ENCODE data around the gene INIP.

Gene INIP

DNA sequence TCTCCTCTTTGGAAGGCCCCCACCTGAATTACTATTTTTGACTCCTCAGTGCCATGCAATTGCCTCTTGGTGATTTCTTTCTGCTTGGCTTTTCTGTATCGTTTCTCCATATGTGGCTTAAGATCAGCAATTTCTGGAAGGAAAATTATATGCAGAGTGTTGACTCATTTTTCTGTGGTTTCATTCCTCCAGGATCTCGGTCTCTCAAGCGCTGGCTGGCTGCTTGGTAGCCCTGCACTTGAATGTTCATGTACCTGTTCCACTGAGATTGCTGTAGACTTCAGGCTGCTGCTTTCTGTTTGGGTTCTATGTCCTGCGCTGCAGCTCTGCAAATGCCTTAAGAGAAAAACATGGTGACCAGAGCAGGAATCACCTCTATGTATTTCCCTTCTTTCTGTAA is 77.6 kb downstream of the INIP start:
- Histone ChIP-seq H3K36me3 (ENCODE audit: control insufficient read depth in 2 of 2, insufficient read depth in 2 of 2, low read length in 2 of 2) (no peaks in the 10 kb centered on the region), H3K27ac (ENCODE audit: low read length) (no peak overlapping the region), H3K9ac (ENCODE audit: low read length in 2 of 2) (no peak overlapping the region), H3K9me3 (ENCODE audit: control insufficient read depth in 2 of 2, low read length in 2 of 2) (peaks cover 6% of the 10 kb centered on the region in 2 donors), H3K27me3 (ENCODE audit: control insufficient read depth in 1 of 2, insufficient read depth in 2 of 2, low read length in 2 of 2) (no peaks in the 10 kb centered on the region), H3K4me3 (ENCODE audit: low read length in 2 of 2) (no peak overlapping the region), H3K4me1 (ENCODE audit: control insufficient read depth, insufficient read depth, low read length) (no peaks in the 10 kb centered on the region)
